CD4-positive, CD25-positive, alpha-beta regulatory T cell (primary cell): ENCODE measurements around the gene ZNRF2. TPM values are rescaled to one million over a fixed set of nuclear protein-coding genes. Genes with fewer than 3 reads are reported as not detected.

Experiments used
- ATAC-seq, 2 donors: fragments of 150-1000 bp; cut with Tn5 transposase; one replicate each; pipeline ENCODE4 v1.10.0; 2021; ENCODE audit warnings: low read depth in 2 of 2, moderate number of reproducible peaks in 2 of 2, moderate library complexity in 1 of 2
- DNase-seq, 3 donors: peaks; one replicate each; pipeline versions ENCODE4 v3.0.0 to v3.0.0-alpha.2; 2012 to 2022; ENCODE audit warnings: mixed read lengths in 1 of 3
- H3K27ac ChIP-seq: one replicate; pipeline ENCODE4 v1.7.0; 2013; ENCODE audit warnings: mild to moderate bottlenecking, low read length; ENCODE audit not compliant: insufficient read depth, poor library complexity, severe bottlenecking
- H3K27me3 ChIP-seq: one replicate; pipeline ENCODE4 v1.7.0; 2013; ENCODE audit warnings: low read length; ENCODE audit not compliant: control insufficient read depth, insufficient read depth
- H3K36me3 ChIP-seq: one replicate; pipeline ENCODE4 v1.7.0; 2013; ENCODE audit warnings: mild to moderate bottlenecking, low read length, moderate library complexity; ENCODE audit not compliant: control insufficient read depth, insufficient read depth
- H3K4me1 ChIP-seq: 2 replicates; pipeline ENCODE4 v1.7.0; 2013; ENCODE audit warnings: mild to moderate bottlenecking, low read length; ENCODE audit not compliant: insufficient read depth, control insufficient read depth, poor library complexity, severe bottlenecking
- H3K4me3 ChIP-seq: one replicate; pipeline ENCODE4 v1.7.0; 2013; ENCODE audit warnings: low read depth, mild to moderate bottlenecking, low read length, moderate library complexity
- H3K9me3 ChIP-seq, 2 experiments: 1 replicate in 1 of 2; 2 replicates in 1 of 2; pipeline ENCODE4 v1.7.0; 2013; ENCODE audit warnings: low read length in 2 of 2, mild to moderate bottlenecking in 1 of 2, moderate library complexity in 1 of 2; ENCODE audit not compliant: control insufficient read depth in 2 of 2
- H3K27ac Mint-ChIP-seq, 3 donors: one replicate each; pipeline ENCODE4 v1.8.0; 2020 to 2022; ENCODE audit warnings: mild to moderate bottlenecking in 3 of 3, mixed read lengths in 3 of 3, moderate library complexity in 2 of 3
- H3K27me3 Mint-ChIP-seq: one replicate; pipeline ENCODE4 v1.8.0; 2022; ENCODE audit warnings: mild to moderate bottlenecking, mixed read lengths
- H3K36me3 Mint-ChIP-seq: one replicate; pipeline ENCODE4 v1.8.0; 2020; ENCODE audit warnings: mixed read lengths
- H3K4me1 Mint-ChIP-seq, 4 donors: one replicate each; pipeline ENCODE4 v1.8.0; 2020 to 2022; ENCODE audit warnings: mixed read lengths in 4 of 4, mild to moderate bottlenecking in 1 of 4
- H3K4me3 Mint-ChIP-seq, 4 donors: one replicate each; pipeline ENCODE4 v1.8.0; 2020 to 2022; ENCODE audit warnings: mild to moderate bottlenecking in 4 of 4, mixed read lengths in 4 of 4, moderate library complexity in 3 of 4
- H3K9me3 Mint-ChIP-seq, 7 donors: one replicate each; pipeline ENCODE4 v1.8.0; 2020 to 2022; ENCODE audit warnings: mixed read lengths in 7 of 7, mild to moderate bottlenecking in 3 of 7, moderate library complexity in 2 of 7
- polyA plus RNA-seq, 4 donors: library from polyadenylated mRNA; unstranded; fragments of 300-500 nt; fragmentation: Illumina TruSeq; gene quantifications; one replicate each; pipeline ENCODE4 v1.2.3, GENCODE V29; 2021
- total RNA-seq: library from RNA; stranded (reverse); gene quantifications from one replicate; pipeline ENCODE4 v1.2.3, GENCODE V29; 2022

ZNRF2 gene
- total and polyA plus RNA-seq, 5 donors from 2014 or later: 2.1 to 53.1 (median 6.1) TPM

DNA sequence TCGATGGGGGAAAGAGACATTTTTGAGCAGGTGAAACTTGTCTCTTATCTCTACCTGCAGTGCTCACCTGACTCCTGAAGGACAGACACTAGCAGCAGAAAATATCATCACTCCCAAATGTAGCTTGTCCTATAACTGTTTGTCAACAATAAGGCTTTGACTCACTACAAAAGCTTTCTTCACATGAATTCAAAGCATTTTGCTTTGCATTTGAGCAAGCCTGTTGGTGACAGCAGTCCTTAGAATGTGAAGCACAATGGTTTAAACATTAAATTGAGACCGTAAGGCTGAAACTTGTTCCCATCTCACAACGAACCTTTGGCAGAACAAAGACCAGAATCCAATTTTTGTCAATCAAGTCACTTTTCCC, 30.6 kb upstream of the ZNRF2 start:
- ATAC-seq (no peak), DNase-seq (no peak)
- Mint-ChIP-seq H3K36me3 (peaks cover 18% of the 10 kb centered on the region), H3K27me3 (no peaks in the 10 kb centered on the region), H3K4me3 (no peak overlapping the region), H3K27ac (peak overlapping the region in 1 of 3 donors; percentile 79), H3K4me1 (peaks cover 16 to 47% (median 39%) of the 10 kb centered on the region in 4 donors), H3K9me3 (peaks cover 0 to 5% (median 0%) of the 10 kb centered on the region in 7 donors)
- H3K4me1 ChIP-seq: peaks cover 31% of the 10 kb centered on the region
- H3K27ac ChIP-seq: no peak overlapping the region
- H3K4me3 ChIP-seq: no peak overlapping the region
- no peaks in the 10 kb centered on the region for H3K9me3 ChIP-seq
- H3K36me3 ChIP-seq: no peaks in the 10 kb centered on the region
- no peaks in the 10 kb centered on the region for H3K27me3 ChIP-seq

DNA sequence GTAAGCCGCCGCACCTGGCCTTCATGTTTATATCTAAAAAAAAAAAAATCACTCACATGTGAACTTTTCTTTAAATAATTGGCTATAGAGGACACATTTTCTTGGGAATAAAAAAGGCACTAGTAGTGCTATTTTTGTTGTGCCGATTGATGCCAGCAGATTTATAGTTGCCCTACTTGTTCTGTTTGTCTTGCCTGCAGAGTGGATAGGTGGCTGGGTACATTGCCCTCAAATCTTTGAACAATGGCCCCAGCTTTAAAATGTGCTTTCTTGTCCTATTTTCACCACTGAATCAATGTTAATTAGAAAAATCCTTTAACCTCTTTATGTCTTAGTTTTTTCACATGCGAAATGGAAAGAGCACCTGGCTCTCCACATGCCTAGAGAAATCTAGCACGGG, 30.1 kb upstream of the ZNRF2 start:
- DNase-seq (no peak), ATAC-seq (no peak)
- no peaks in the 10 kb centered on the region for H3K27me3 Mint-ChIP-seq
- Histone ChIP-seq H3K27me3 (no peaks in the 10 kb centered on the region), H3K9me3 (no peaks in the 10 kb centered on the region), H3K36me3 (no peaks in the 10 kb centered on the region), H3K4me3 (no peak overlapping the region), H3K4me1 (peaks cover 27% of the 10 kb centered on the region), H3K27ac (no peak overlapping the region)
- peaks cover 22% of the 10 kb centered on the region for H3K36me3 Mint-ChIP-seq
- H3K4me1 Mint-ChIP-seq: peaks cover 13 to 43% (median 35%) of the 10 kb centered on the region in 4 donors
- H3K9me3 Mint-ChIP-seq: peaks cover 0 to 4% (median 0%) of the 10 kb centered on the region in 7 donors
- peak overlapping the region in 1 of 4 donors; percentile 24 for H3K4me3 Mint-ChIP-seq
- H3K27ac Mint-ChIP-seq: peak overlapping the region in 1 of 3 donors; percentile 39

DNA sequence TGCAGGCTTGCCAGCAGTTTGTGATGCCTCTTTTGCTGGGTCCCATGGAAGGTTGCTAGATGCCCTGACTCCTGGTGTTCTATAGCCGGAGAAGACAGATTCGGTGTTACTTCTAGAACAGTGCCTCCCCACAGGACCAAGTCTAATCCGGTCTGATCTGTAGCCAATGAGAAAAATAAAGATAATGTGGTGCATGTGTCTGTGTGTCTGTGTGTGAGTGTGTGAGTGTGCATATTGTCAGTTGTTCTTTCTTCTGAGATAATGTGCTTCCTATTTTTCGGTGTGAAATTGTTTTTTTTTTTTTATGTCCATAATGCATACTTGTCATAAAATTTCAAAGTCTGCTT, 29.7 kb upstream of the ZNRF2 start:
- Mint-ChIP-seq H3K27me3 (no peaks in the 10 kb centered on the region), H3K36me3 (peaks cover 22% of the 10 kb centered on the region), H3K4me1 (peaks cover 11 to 38% (median 31%) of the 10 kb centered on the region in 4 donors), H3K4me3 (no peak overlapping the region), H3K9me3 (peaks cover 0 to 3% (median 0%) of the 10 kb centered on the region in 7 donors), H3K27ac (peak overlapping the region in 1 of 3 donors; percentile 39)
- ATAC-seq (no peak), DNase-seq (no peak)
- no peak overlapping the region for H3K27ac ChIP-seq
- peaks cover 22% of the 10 kb centered on the region for H3K4me1 ChIP-seq
- H3K36me3 ChIP-seq: no peaks in the 10 kb centered on the region
- H3K4me3 ChIP-seq: no peak overlapping the region
- H3K9me3 ChIP-seq: no peaks in the 10 kb centered on the region
- no peaks in the 10 kb centered on the region for H3K27me3 ChIP-seq

DNA sequence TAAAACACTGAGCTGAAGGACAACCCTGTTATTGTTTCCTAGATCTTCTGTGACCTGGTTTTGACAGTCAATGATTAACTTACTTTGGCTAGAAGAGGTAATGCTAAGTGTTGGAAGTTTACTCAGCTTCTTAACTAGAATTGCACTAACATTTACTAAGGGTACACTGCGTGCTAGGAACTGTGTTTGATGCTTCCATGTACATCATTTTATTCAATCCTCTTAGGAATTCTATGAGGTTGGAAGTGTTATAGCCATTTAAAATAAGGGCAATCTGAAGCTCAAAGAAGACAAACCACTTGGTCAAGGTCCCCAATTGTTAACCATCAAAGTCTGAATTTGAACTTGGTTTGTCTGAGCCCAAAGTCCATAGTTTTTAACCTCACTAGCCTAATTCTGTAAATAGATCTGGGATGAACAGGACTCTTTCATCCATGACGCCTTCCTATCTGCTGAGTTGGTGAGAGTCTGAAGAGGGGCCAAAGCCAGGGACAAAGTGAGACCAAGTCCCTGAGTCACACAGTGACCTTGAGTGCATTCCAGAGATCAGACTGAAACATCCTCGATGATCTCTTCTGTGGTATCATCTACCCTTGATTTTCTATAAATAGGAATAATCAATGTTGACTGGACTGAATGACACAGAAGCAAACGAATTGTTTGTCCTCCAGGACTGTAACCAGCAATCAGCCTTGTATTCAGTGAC, 29.2 kb upstream of the ZNRF2 start:
- Mint-ChIP-seq H3K4me3 (no peak overlapping the region), H3K36me3 (peaks cover 22% of the 10 kb centered on the region), H3K9me3 (peaks cover 0 to 3% (median 0%) of the 10 kb centered on the region in 7 donors), H3K27ac (peak overlapping the region in 1 of 3 donors; percentile 44), H3K27me3 (no peaks in the 10 kb centered on the region), H3K4me1 (peaks cover 9 to 33% (median 25%) of the 10 kb centered on the region in 4 donors)
- Histone ChIP-seq H3K4me3 (no peak overlapping the region), H3K27me3 (no peaks in the 10 kb centered on the region), H3K4me1 (peaks cover 17% of the 10 kb centered on the region), H3K36me3 (no peaks in the 10 kb centered on the region), H3K9me3 (no peaks in the 10 kb centered on the region), H3K27ac (no peak overlapping the region)
- DNase-seq (no peak), ATAC-seq (no peak)

DNA sequence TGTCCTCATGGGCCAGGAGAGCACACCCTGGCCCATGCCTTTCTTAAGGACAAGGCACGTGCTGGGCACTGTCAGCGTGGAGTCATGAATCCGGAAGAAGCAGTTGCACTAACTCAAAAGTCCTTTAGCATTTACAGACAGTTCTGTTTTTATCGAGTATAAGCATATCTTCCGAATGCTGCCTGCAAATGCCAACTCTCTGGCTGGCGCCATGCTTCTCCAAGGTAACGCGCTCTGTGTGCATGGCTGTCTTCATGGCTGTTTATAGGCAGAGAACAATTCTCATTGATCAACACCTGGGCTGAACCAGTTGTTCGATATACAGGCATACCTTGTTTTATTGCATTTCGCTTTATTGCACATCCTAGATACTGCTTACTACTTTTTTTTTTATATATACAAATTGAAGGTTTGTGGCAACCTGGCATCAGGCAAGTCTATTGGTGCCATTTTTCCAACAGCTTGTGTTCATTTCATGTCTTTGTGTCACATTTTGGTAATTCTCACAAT, 28.0 kb upstream of the ZNRF2 start:
- ATAC-seq: no peak
- H3K4me3 Mint-ChIP-seq: no peak overlapping the region

DNA sequence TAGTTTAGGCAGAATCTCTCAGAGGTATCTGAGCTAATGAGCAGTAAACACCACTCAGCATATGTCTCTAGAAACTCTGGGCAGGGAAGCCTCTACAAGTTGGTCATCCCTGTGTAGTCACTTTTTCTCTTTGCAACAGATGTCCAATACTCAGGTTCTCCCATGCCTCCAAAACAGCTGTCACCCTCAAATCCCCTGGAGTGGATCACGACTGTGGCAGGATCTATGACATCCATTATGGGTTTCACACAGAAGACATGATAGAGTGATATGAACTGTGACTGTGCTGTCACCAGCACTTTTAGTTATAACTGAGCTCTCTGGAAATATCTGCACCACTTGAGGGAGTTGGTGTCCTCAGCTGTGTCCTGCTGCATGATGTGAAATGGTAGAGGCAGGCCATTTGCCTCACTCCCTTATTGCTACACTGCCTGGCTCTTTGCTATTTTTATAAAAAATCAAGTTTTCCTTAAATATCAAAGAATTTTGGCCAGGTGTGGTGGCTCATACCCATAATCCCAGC, 24.1 kb upstream of the ZNRF2 start:
- no peak overlapping the region for H3K27ac ChIP-seq
- H3K4me1 ChIP-seq: no peaks in the 10 kb centered on the region
- no peaks in the 10 kb centered on the region for H3K36me3 ChIP-seq
- no peaks in the 10 kb centered on the region for H3K27me3 ChIP-seq
- H3K9me3 Mint-ChIP-seq: peaks cover 0 to 3% (median 0%) of the 10 kb centered on the region in 7 donors
- H3K36me3 Mint-ChIP-seq: peaks cover 14% of the 10 kb centered on the region
- no peaks in the 10 kb centered on the region for H3K27me3 Mint-ChIP-seq
- no peak overlapping the region for H3K4me3 ChIP-seq
- no peak for ATAC-seq
- H3K4me3 Mint-ChIP-seq: no peak overlapping the region
- H3K4me1 Mint-ChIP-seq: peaks cover 5 to 9% (median 6%) of the 10 kb centered on the region in 4 donors
- H3K27ac Mint-ChIP-seq: no peak overlapping the region
- no peak for DNase-seq
- no peaks in the 10 kb centered on the region for H3K9me3 ChIP-seq

More for the DNA sequence above, 28.0 kb upstream of the ZNRF2 start:
- no peak overlapping the region for H3K4me3 ChIP-seq
- peaks cover 6% of the 10 kb centered on the region for H3K4me1 ChIP-seq
- H3K4me1 Mint-ChIP-seq: peaks cover 0 to 23% (median 15%) of the 10 kb centered on the region in 4 donors
- no peaks in the 10 kb centered on the region for H3K36me3 ChIP-seq
- H3K27ac ChIP-seq: no peak overlapping the region
- peaks cover 22% of the 10 kb centered on the region for H3K36me3 Mint-ChIP-seq
- DNase-seq: no peak
- H3K27me3 ChIP-seq: no peaks in the 10 kb centered on the region
- H3K27me3 Mint-ChIP-seq: no peaks in the 10 kb centered on the region
- peak overlapping the region in 1 of 3 donors; percentile 44 for H3K27ac Mint-ChIP-seq
- no peaks in the 10 kb centered on the region for H3K9me3 ChIP-seq
- H3K9me3 Mint-ChIP-seq: peaks cover 0 to 3% (median 0%) of the 10 kb centered on the region in 7 donors

DNA sequence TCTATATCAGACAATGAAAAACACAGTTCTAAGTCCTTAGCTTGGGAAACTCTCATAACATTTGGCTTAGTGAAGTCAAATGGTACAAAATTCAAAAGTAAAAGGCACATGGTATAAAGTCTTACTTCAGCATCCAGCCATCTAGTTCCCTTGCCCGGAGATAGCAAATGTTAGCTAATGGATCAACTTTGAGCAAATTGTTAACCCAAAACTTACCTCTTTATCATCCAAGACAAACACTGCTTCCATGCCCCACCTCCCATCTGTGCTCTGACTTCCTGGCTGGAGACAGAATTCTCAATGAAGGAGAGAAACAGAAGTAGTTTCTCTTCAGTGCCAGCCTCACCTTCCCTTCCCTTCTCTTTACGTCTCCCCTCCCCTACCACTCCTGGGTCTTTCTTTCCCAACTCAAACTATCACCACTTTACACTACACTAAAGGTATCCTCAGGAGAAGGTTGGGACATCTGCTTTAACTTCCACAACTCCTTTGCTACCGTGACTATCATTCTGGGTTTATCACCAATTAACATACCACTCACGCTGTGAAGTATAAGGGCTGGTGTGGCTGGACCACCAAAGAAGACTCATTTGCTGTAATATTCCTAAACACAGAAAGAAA, 21.2 kb upstream of the ZNRF2 start:
- H3K4me3 Mint-ChIP-seq: no peak overlapping the region
- peaks cover 13% of the 10 kb centered on the region for H3K36me3 Mint-ChIP-seq
- Histone ChIP-seq H3K4me1 (no peaks in the 10 kb centered on the region), H3K9me3 (no peaks in the 10 kb centered on the region), H3K4me3 (no peak overlapping the region), H3K36me3 (no peaks in the 10 kb centered on the region), H3K27ac (no peak overlapping the region), H3K27me3 (no peaks in the 10 kb centered on the region)
- ATAC-seq: no peak
- H3K9me3 Mint-ChIP-seq: peaks cover 0 to 3% (median 0%) of the 10 kb centered on the region in 7 donors
- H3K4me1 Mint-ChIP-seq: peaks cover 5 to 9% (median 7%) of the 10 kb centered on the region in 4 donors
- H3K27ac Mint-ChIP-seq: peak overlapping the region in 1 of 3 donors; percentile 28
- H3K27me3 Mint-ChIP-seq: no peaks in the 10 kb centered on the region
- no peak for DNase-seq
